ENCODE measurements around the gene MSX2. TPM values are rescaled to one million over a fixed set of nuclear protein-coding genes. Genes with fewer than 3 reads are reported as not detected.

MSX2 gene
- polyA plus RNA-seq, 3 donors: 0.14 TPM; not detected in 2

DNA sequence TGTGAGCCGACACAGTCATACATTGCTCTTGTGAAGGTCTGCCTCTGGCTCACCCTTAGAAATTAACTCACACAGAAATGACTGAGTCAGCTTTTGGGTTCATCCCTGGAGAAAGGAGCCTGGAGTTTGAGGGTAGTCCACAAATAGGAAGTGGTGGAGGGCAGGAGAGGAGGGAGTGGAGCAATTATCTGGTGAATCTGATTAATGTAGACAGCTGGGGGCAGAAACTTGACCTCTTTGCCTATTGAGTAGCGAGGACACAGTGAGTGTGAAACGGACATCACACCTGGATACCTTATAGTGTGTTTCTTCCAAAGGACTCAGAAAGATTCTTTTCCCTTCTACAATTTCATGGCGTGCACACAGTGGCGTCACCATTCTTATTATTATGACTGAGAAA, 48.5 kb upstream of the MSX2 start:
- Histone ChIP-seq H3K27ac (ENCODE audit: low read depth in 1 of 2, low read length in 2 of 2) (no peak overlapping the region), H3K9ac (ENCODE audit: insufficient read depth, low read length, poor library complexity, severe bottlenecking) (no peak overlapping the region), H3K9me3 (replicated peaks in 1 of 2; ENCODE audit: control insufficient read depth in 1 of 2, insufficient read depth in 1 of 2, low read length in 2 of 2) (no peaks in the 10 kb centered on the region), H3K4me1 (ENCODE audit: control insufficient read depth in 1 of 2, insufficient read depth in 2 of 2, low read length in 2 of 2) (no peaks in the 10 kb centered on the region), H3K79me2 (ENCODE audit: insufficient read depth, low read length) (no peaks in the 10 kb centered on the region), H4K20me1 (ENCODE audit: insufficient read depth, low read length) (no peaks in the 10 kb centered on the region), H3K27me3 (ENCODE audit: control insufficient read depth in 2 of 2, insufficient read depth in 2 of 2, low read length in 2 of 2) (no peaks in the 10 kb centered on the region), H3K4me3 (replicated peaks in 1 of 3; ENCODE audit: low read depth in 2 of 3, low read length in 3 of 3) (no peak overlapping the region), H3K4me2 (replicated peaks; ENCODE audit: extremely low read depth, low read length, poor library complexity, severe bottlenecking) (no peak overlapping the region), H3K36me3 (replicated peaks in 1 of 2; ENCODE audit: control insufficient read depth in 1 of 2, insufficient read depth in 2 of 2, low read length in 2 of 2) (no peaks in the 10 kb centered on the region), H2AFZ (ENCODE audit: insufficient read depth, low read depth, low read length, poor library complexity, severe bottlenecking) (no peak overlapping the region)
- DNase-seq: no peak
- no peak overlapping the region for H3K4me3 Mint-ChIP-seq
- H3K9me3 Mint-ChIP-seq: peaks cover 0 to 24% (median 5%) of the 10 kb centered on the region in 7 donors
- TF ChIP-seq, protein P1, sequence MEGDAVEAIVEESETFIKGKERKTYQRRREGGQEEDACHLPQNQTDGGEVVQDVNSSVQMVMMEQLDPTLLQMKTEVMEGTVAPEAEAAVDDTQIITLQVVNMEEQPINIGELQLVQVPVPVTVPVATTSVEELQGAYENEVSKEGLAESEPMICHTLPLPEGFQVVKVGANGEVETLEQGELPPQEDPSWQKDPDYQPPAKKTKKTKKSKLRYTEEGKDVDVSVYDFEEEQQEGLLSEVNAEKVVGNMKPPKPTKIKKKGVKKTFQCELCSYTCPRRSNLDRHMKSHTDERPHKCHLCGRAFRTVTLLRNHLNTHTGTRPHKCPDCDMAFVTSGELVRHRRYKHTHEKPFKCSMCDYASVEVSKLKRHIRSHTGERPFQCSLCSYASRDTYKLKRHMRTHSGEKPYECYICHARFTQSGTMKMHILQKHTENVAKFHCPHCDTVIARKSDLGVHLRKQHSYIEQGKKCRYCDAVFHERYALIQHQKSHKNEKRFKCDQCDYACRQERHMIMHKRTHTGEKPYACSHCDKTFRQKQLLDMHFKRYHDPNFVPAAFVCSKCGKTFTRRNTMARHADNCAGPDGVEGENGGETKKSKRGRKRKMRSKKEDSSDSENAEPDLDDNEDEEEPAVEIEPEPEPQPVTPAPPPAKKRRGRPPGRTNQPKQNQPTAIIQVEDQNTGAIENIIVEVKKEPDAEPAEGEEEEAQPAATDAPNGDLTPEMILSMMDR (IDR thresholded peaks at IDR 0.05): no peak
- intact Hi-C loops (cut with micrococcal nuclease): no loop called here
- no peaks in the 10 kb centered on the region for H3K36me3 Mint-ChIP-seq
- peaks cover 1 to 5% (median 3%) of the 10 kb centered on the region in 3 donors for H3K27me3 Mint-ChIP-seq (ENCODE audit: low read depth in 3 of 3)
- H3K4me1 Mint-ChIP-seq: no peaks in the 10 kb centered on the region
- 60% methylated on average over 1 of the region's 5 CpGs for WGBS (ENCODE audit: insufficient coverage)
- H3K27ac Mint-ChIP-seq: no peak overlapping the region

DNA sequence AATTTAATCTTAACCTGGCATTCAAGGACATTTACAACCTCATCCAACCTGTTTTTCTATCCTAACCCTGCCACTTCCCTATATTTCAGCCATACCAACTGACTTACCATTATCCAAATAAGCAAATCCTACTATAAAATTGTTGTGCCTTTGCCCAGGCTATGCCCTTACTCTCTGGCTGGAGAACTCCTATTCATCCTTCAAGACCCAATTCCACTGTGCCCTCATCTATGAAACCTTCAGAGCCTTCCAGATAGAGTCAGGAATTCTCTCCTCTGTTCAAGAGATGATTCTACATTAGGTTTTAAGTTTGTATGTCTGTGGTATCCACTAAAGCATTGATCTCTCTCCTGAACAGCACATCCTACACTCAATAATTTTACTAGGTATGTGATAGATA, 46.3 kb upstream of the MSX2 start:
- Histone ChIP-seq H3K4me2 (replicated peaks; ENCODE audit: extremely low read depth, low read length, poor library complexity, severe bottlenecking) (no peak overlapping the region), H2AFZ (ENCODE audit: insufficient read depth, low read depth, low read length, poor library complexity, severe bottlenecking) (no peak overlapping the region), H3K9me3 (replicated peaks in 1 of 2; ENCODE audit: control insufficient read depth in 1 of 2, insufficient read depth in 1 of 2, low read length in 2 of 2) (no peaks in the 10 kb centered on the region), H3K4me1 (ENCODE audit: control insufficient read depth in 1 of 2, insufficient read depth in 2 of 2, low read length in 2 of 2) (no peaks in the 10 kb centered on the region), H3K36me3 (replicated peaks in 1 of 2; ENCODE audit: control insufficient read depth in 1 of 2, insufficient read depth in 2 of 2, low read length in 2 of 2) (no peaks in the 10 kb centered on the region), H3K79me2 (ENCODE audit: insufficient read depth, low read length) (no peaks in the 10 kb centered on the region), H4K20me1 (ENCODE audit: insufficient read depth, low read length) (no peaks in the 10 kb centered on the region), H3K9ac (ENCODE audit: insufficient read depth, low read length, poor library complexity, severe bottlenecking) (no peak overlapping the region), H3K4me3 (replicated peaks in 1 of 3; ENCODE audit: low read depth in 2 of 3, low read length in 3 of 3) (no peak overlapping the region), H3K27me3 (ENCODE audit: control insufficient read depth in 2 of 2, insufficient read depth in 2 of 2, low read length in 2 of 2) (no peaks in the 10 kb centered on the region), H3K27ac (ENCODE audit: low read depth in 1 of 2, low read length in 2 of 2) (no peak overlapping the region)
- no peaks in the 10 kb centered on the region for H3K36me3 Mint-ChIP-seq
- intact Hi-C loops (cut with micrococcal nuclease): no loop called here
- TF ChIP-seq, protein P1 (IDR thresholded peaks at IDR 0.05): no peak
- peaks cover 0 to 22% (median 5%) of the 10 kb centered on the region in 7 donors for H3K9me3 Mint-ChIP-seq
- no peak overlapping the region for H3K4me3 Mint-ChIP-seq
- no peak overlapping the region for H3K27ac Mint-ChIP-seq
- H3K4me1 Mint-ChIP-seq: no peaks in the 10 kb centered on the region
- peaks cover 1 to 3% (median 1%) of the 10 kb centered on the region in 3 donors for H3K27me3 Mint-ChIP-seq (ENCODE audit: low read depth in 3 of 3)
- DNase-seq: no peak
